Fibroblast of the aortic adventitia (primary cell): ENCODE data around the gene FRMD4A. TPM values are rescaled to one million over a fixed set of nuclear protein-coding genes. Genes with fewer than 3 reads are reported as not detected.

ENCODE experiments used
- DNase-seq: peaks from one replicate; pipeline ENCODE4 v3.0.0-alpha.2; 2010; ENCODE audit warnings: low read depth
- H3K4me3 ChIP-seq: 2 replicates; pipeline ENCODE4 v1.5.1; 2011; ENCODE audit warnings: low read depth, mild to moderate bottlenecking, control low read depth, low read length, moderate library complexity
- CTCF ChIP-seq: IDR thresholded peaks from 2 replicates; pipeline ENCODE4 v1.5.1; 2011; ENCODE audit warnings: mild to moderate bottlenecking, low read length, control low read depth, inconsistent platforms; ENCODE audit not compliant: insufficient read depth
- total RNA-seq: library from RNA; depleted of rRNA; stranded (reverse); fragments of >200 nt; gene quantifications from 2 replicates; pipeline ENCODE4 v1.2.3, GENCODE V29; 2012; ENCODE audit warnings: low replicate concordance

The FRMD4A gene
- total RNA-seq, 1 donor, result 42.4 TPM

GRCh38 chr10:13650961-13651360 lies 679.8 kb downstream of the FRMD4A start:
- DNase-seq, result no peak
- H3K4me3 ChIP-seq, result no peak overlapping the region
- TF ChIP-seq CTCF, result no peak

GRCh38 chr10:13649844-13650520 lies 680.7 kb downstream of the FRMD4A start:
- TF ChIP-seq CTCF, result no peak
- H3K4me3 ChIP-seq, result no peak overlapping the region
- DNase-seq, result no peak

- no peak for DNase-seq
- no peak overlapping the region for H3K4me3 ChIP-seq
- TF ChIP-seq CTCF, result no peak
These were observed 682.3 kb downstream of the FRMD4A start for GRCh38 chr10:13648425-13648824.

- no peak for TF ChIP-seq CTCF
- DNase-seq, result no peak
- H3K4me3 ChIP-seq, result no peak overlapping the region
These were observed 685.9 kb downstream of the FRMD4A start for GRCh38 chr10:13644866-13645265.

- TF ChIP-seq CTCF, result no peak
- DNase-seq, result no peak
- H3K4me3 ChIP-seq, result no peak overlapping the region
These were observed 687.7 kb downstream of the FRMD4A start for GRCh38 chr10:13643016-13643415.

GRCh38 chr10:13642293-13642692 lies 688.4 kb downstream of the FRMD4A start:
- TF ChIP-seq CTCF, result no peak
- H3K4me3 ChIP-seq, result no peak overlapping the region
- DNase-seq, result no peak

GRCh38 chr10:13637894-13638293 lies 692.8 kb downstream of the FRMD4A start:
- no peak for TF ChIP-seq CTCF
- DNase-seq, result no peak
- no peak overlapping the region for H3K4me3 ChIP-seq
